Neural cell (in vitro differentiated cells): ENCODE measurements around the gene RCE1. TPM values are rescaled to one million over a fixed set of nuclear protein-coding genes. Genes with fewer than 3 reads are reported as not detected.

Experiments used
- H2AFZ ChIP-seq: fragments of 200-600, 300-800 bp; sonication (generic), shearing (Covaris generic); 2 replicates; pipeline ENCODE4 v1.6.0; 2014; ENCODE audit warnings: low read depth, mild to moderate bottlenecking, antibody characterized with exemption, low read length, moderate library complexity
- H3F3A ChIP-seq: fragments of 200-600 bp; shearing (Covaris generic); 2 replicates; pipeline ENCODE4 v1.6.1; 2016; ENCODE audit warnings: mild to moderate bottlenecking, moderate library complexity, mixed read lengths, antibody characterized with exemption, low read length; ENCODE audit not compliant: insufficient read depth, poor library complexity, severe bottlenecking
- H3K27ac ChIP-seq: fragments of 200-600, 300-800 bp; sonication (generic), shearing (Covaris generic); 2 replicates; pipeline ENCODE4 v1.5.1; 2014; ENCODE audit warnings: mild to moderate bottlenecking, low read length, moderate library complexity
- H3K27me3 ChIP-seq: fragments of 300-800, 200-600 bp; sonication (generic), shearing (Covaris generic); 2 replicates; pipeline ENCODE4 v1.6.0; 2014; ENCODE audit warnings: mild to moderate bottlenecking, low read depth, low read length, moderate library complexity; ENCODE audit not compliant: insufficient read depth
- H3K36me3 ChIP-seq: fragments of 300-800, 200-600 bp; sonication (generic), shearing (Covaris generic); 2 replicates; pipeline ENCODE4 v1.5.1; 2014; ENCODE audit warnings: mild to moderate bottlenecking, antibody characterized with exemption, low read length, moderate library complexity; ENCODE audit not compliant: insufficient read depth
- H3K4me2 ChIP-seq: fragments of 300-800, 200-600 bp; sonication (generic), shearing (Covaris generic); 2 replicates; pipeline ENCODE4 v1.6.0; 2014; ENCODE audit warnings: mild to moderate bottlenecking, low read length
- H3K4me3 ChIP-seq: fragments of 300-800, 200-600 bp; sonication (generic), shearing (Covaris generic); 2 replicates; pipeline ENCODE4 v1.5.1; 2014; ENCODE audit warnings: mild to moderate bottlenecking, low read length, moderate library complexity
- H3K79me2 ChIP-seq: fragments of 200-600 bp; shearing (Covaris generic); replicated peaks from 2 replicates; pipeline ENCODE4 v1.6.0; 2014; ENCODE audit warnings: mild to moderate bottlenecking, low read length, moderate library complexity; ENCODE audit not compliant: insufficient read depth
- H3K9ac ChIP-seq: fragments of 300-800, 200-600 bp; sonication (generic), shearing (Covaris generic); 2 replicates; pipeline ENCODE4 v1.6.1; 2016; ENCODE audit warnings: mild to moderate bottlenecking, low read length, mixed read lengths
- H3K9me2 ChIP-seq: fragments of 200-600 bp; shearing (Covaris generic); 2 replicates; pipeline ENCODE4 v1.6.1; 2016; ENCODE audit warnings: mild to moderate bottlenecking, low read length, mixed read lengths; ENCODE audit not compliant: insufficient read depth
- H3K9me3 ChIP-seq: fragments of 200-600, 300-800 bp; sonication (generic), shearing (Covaris generic); 2 replicates; pipeline ENCODE4 v1.6.1; 2016; ENCODE audit warnings: mild to moderate bottlenecking, mixed run types, low read length, moderate library complexity, mixed read lengths
- H4K20me1 ChIP-seq: fragments of 200-600 bp; shearing (Covaris generic); 2 replicates; pipeline ENCODE4 v1.6.1; 2016; ENCODE audit warnings: mild to moderate bottlenecking, mixed run types; ENCODE audit not compliant: insufficient read depth
- CTCF ChIP-seq: fragments of 450-650 bp; IDR thresholded peaks from 2 replicates; pipeline ENCODE4 v1.5.1; 2014; ENCODE audit warnings: antibody characterized with exemption, mild to moderate bottlenecking, moderate library complexity; ENCODE audit not compliant: poor library complexity, severe bottlenecking
- EP300 ChIP-seq: fragments of 450-650 bp; conservative IDR thresholded peaks from 2 replicates; pipeline ENCODE4 v1.6.1; 2014; ENCODE audit warnings: antibody characterized with exemption, mild to moderate bottlenecking, moderate library complexity; ENCODE audit not compliant: poor library complexity, severe bottlenecking
- EZH2 ChIP-seq: fragments of 200-600, 300-800 bp; shearing (Covaris generic), sonication (generic); IDR thresholded peaks from 2 replicates; pipeline ENCODE4 v1.6.1; 2014; ENCODE audit warnings: antibody characterized with exemption, low read length, borderline replicate concordance, mild to moderate bottlenecking; ENCODE audit not compliant: insufficient read depth, poor library complexity, severe bottlenecking
- MXI1 ChIP-seq: fragments of 450-650 bp; conservative IDR thresholded peaks from 2 replicates; pipeline ENCODE4 v1.6.1; 2014; ENCODE audit warnings: antibody characterized with exemption, mild to moderate bottlenecking; ENCODE audit not compliant: poor library complexity, severe bottlenecking
- POLR2AphosphoS5 ChIP-seq: IDR thresholded peaks from 2 replicates; pipeline ENCODE4 v1.6.1; 2012
- RAD21 ChIP-seq: fragments of 450-650 bp; conservative IDR thresholded peaks from 2 replicates; pipeline ENCODE4 v1.6.1; 2014; ENCODE audit warnings: antibody characterized with exemption, mild to moderate bottlenecking, moderate library complexity
- REST ChIP-seq: IDR thresholded peaks from 2 replicates; pipeline ENCODE4 v1.6.1; 2012; ENCODE audit warnings: borderline replicate concordance
- SMC3 ChIP-seq: fragments of 450-650 bp; conservative IDR thresholded peaks from 2 replicates; pipeline ENCODE4 v1.6.1; 2014; ENCODE audit warnings: antibody characterized with exemption, mild to moderate bottlenecking, moderate library complexity; ENCODE audit not compliant: poor library complexity
- TAF1 ChIP-seq: IDR thresholded peaks from 2 replicates; pipeline ENCODE4 v1.6.1; 2012; ENCODE audit warnings: low read depth
- polyA plus RNA-seq: library from polyadenylated mRNA; depleted of rRNA; stranded (reverse); fragments of >200 nt; gene quantifications from 2 replicates; pipeline ENCODE4 v1.2.3, GENCODE V29; 2014

The RCE1 gene
- polyA plus RNA-seq, 1 donor from 2014 or later, result 50.5 TPM

DNA sequence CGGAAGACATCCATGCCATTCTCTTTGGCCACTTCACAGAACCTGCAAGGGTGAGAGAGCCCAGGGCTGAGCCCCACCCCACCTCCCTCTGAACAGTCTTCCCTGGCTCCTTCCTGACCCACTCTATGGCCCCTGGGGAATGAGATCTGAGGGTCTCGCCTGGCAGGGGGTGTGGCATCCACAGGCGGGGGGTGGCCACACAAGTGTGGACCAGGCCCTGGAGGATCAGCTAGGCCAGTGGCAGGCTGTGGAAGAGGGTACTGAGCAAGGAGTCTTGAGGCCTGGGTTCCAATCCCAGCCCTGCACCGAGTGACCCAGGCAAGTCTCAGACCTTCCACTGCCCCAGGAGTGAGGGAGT is 8.0 kb downstream of the RCE1 start:
- H3K4me3 ChIP-seq, result no peak overlapping the region
- no peak overlapping the region for H2AFZ ChIP-seq
- no peak for TF ChIP-seq EZH2
- no peak for TF ChIP-seq SMC3
- TF ChIP-seq REST, result no peak
- no peak for TF ChIP-seq POLR2AphosphoS5
- H3K4me2 ChIP-seq, result no peak overlapping the region
- H3K9me3 ChIP-seq, result no peaks in the 10 kb centered on the region
- no peaks in the 10 kb centered on the region for H3K79me2 ChIP-seq
- H3K27me3 ChIP-seq, result no peaks in the 10 kb centered on the region
- no peaks in the 10 kb centered on the region for H3F3A ChIP-seq
- H3K9ac ChIP-seq, result no peak overlapping the region
- no peaks in the 10 kb centered on the region for H4K20me1 ChIP-seq
- H3K9me2 ChIP-seq, result no peaks in the 10 kb centered on the region
- no peaks in the 10 kb centered on the region for H3K36me3 ChIP-seq
- no peak overlapping the region for H3K27ac ChIP-seq

DNA sequence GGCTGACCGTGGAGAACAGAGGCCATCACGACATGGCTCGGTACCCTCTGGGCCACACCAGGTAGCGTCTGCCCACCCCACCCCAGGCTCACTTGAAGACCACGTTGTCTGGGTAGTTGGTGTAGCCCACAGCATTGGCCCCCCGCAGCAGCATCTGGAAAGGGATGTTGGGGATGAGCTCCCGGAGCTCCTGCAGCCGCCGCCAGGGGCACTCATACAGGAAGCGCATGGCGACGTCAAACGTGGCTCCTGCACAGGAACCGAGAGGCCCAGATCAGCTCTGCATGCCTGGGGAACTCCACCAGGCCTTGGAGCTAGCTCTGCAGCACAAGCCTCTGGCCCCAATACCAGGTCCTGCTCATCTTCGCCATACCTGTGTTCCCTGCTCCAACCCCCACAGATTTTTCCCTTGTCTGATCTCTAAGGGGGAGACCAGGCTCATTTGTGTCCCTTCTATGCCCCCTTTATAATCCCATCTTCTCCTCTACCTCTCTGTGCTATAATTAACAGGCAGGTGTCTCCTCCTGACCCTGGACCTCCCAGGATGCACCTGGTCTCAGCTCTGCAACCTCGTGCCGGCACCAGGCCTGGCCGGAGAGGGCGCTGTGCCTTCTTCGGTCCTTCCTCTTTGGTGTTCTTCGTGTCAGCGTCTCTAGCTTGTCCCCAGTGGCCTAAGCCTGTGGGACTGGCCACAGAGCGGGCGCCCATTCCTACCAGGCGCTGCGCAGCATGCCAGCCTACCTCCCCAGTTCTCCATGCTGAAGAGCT is 8.6 kb downstream of the RCE1 start:
- Histone ChIP-seq H3K9me2 (no peaks in the 10 kb centered on the region), H4K20me1 (no peaks in the 10 kb centered on the region), H3K27me3 (no peaks in the 10 kb centered on the region), H3K9me3 (no peaks in the 10 kb centered on the region), H3F3A (no peaks in the 10 kb centered on the region), H3K79me2 (no peaks in the 10 kb centered on the region), H3K36me3 (no peaks in the 10 kb centered on the region), H3K9ac (no peak overlapping the region), H2AFZ (no peak overlapping the region), H3K27ac (no peak overlapping the region), H3K4me3 (no peak overlapping the region), H3K4me2 (no peak overlapping the region)
- TF ChIP-seq EP300 (no peak), EZH2 (no peak), SMC3 (no peak), MXI1 (no peak), RAD21 (no peak), TAF1 (no peak), CTCF (no peak), POLR2AphosphoS5 (no peak), REST (no peak)
